HG03175 (cell line): ENCODE measurements around the gene OR6C76.
"Not testable (repeated sequence)": the region's sequence is repeated elsewhere in the genome, so short reads cannot be mapped to it uniquely, and the experiment has no call there.

Experiments used
- ATAC-seq: cut with Tn5 transposase; IDR thresholded peaks from one replicate; pipeline ENCODE4 v1.9.1; 2021; ENCODE audit warnings: mild to moderate bottlenecking, moderate library complexity; ENCODE audit not compliant: unreplicated experiment

OR6C76 gene

GRCh38 chr12:55425954-55426353 lies at the start of gene OR6C76:
Gene OR6C76, plus strand, starts transcription at chr12:55426254. Its CDS starts 0 bp downstream, at chr12:55426254.
- no peak for ATAC-seq

- ATAC-seq, result no peak
Observed at GRCh38 chr12:55385891-55386290, 40.2 kb upstream of the OR6C76 start.

- no peak for ATAC-seq
Observed at GRCh38 chr12:55392032-55392795, 33.8 kb upstream of the OR6C76 start.

- ATAC-seq, result no peak
Observed at GRCh38 chr12:55396326-55396725, 29.7 kb upstream of the OR6C76 start.

- no peak for ATAC-seq
Observed at GRCh38 chr12:55400229-55400628, 25.8 kb upstream of the OR6C76 start, which contains the start of gene OR6C65. Gene OR6C65, plus strand, starts transcription at chr12:55400529. Its CDS starts 0 bp downstream, at chr12:55400529.

GRCh38 chr12:55407866-55408265 lies 18.2 kb upstream of the OR6C76 start:
- no peak for ATAC-seq

GRCh38 chr12:55409133-55409532 lies 16.9 kb upstream of the OR6C76 start:
- not testable (repeated sequence) for ATAC-seq

GRCh38 chr12:55412138-55412537 lies 13.9 kb upstream of the OR6C76 start:
- not testable (repeated sequence) for ATAC-seq

- not testable (repeated sequence) for ATAC-seq
Observed at GRCh38 chr12:55413498-55414388, 12.3 kb upstream of the OR6C76 start.

- not testable (repeated sequence) for ATAC-seq
Observed at GRCh38 chr12:55414396-55414823, 11.6 kb upstream of the OR6C76 start.

GRCh38 chr12:55414889-55415288 lies 11.2 kb upstream of the OR6C76 start:
- ATAC-seq, result not testable (repeated sequence)

GRCh38 chr12:55416961-55417360 lies 9.1 kb upstream of the OR6C76 start:
- ATAC-seq, result no peak

GRCh38 chr12:55420307-55420962 lies 5.6 kb upstream of the OR6C76 start:
- ATAC-seq, result no peak

GRCh38 chr12:55428331-55429243 lies 2.5 kb downstream of the OR6C76 start:
- no peak for ATAC-seq

GRCh38 chr12:55441233-55441632 lies 15.2 kb downstream of the OR6C76 start:
- ATAC-seq, result not testable (repeated sequence)

GRCh38 chr12:55443776-55444175 lies 17.7 kb downstream of the OR6C76 start, which contains the start of gene OR6C2:
Gene OR6C2, plus strand, starts transcription at chr12:55444076. Its CDS starts 8,138 bp downstream, at chr12:55452214.
- no peak for ATAC-seq

- no peak for ATAC-seq
Observed at GRCh38 chr12:55445357-55445756, 19.3 kb downstream of the OR6C76 start.

- ATAC-seq, result no peak
Observed at GRCh38 chr12:55446326-55446725, 20.3 kb downstream of the OR6C76 start.

- no peak for ATAC-seq
Observed at GRCh38 chr12:55448825-55449224, 22.8 kb downstream of the OR6C76 start.

- not testable (repeated sequence) for ATAC-seq
Observed at GRCh38 chr12:55464926-55465325, 38.9 kb downstream of the OR6C76 start.
